ENCODE measurements around the gene SMIM35.

SMIM35 gene

GRCh38 chr11:118056806-118057205 lies 30.0 kb downstream of the SMIM35 start:
- DNase-seq, result no peak

- no peak for DNase-seq
Measured at GRCh38 chr11:118055966-118056365, 30.8 kb downstream of the SMIM35 start.

- no peak for DNase-seq
Measured at GRCh38 chr11:118054712-118055640, 31.8 kb downstream of the SMIM35 start.

- DNase-seq, result no peak
Measured at GRCh38 chr11:118052581-118053206, 34.1 kb downstream of the SMIM35 start.

- DNase-seq, result no peak
Measured at GRCh38 chr11:118051611-118052461, 34.9 kb downstream of the SMIM35 start.

- DNase-seq, result no peak
Measured at GRCh38 chr11:118051136-118051610, 35.6 kb downstream of the SMIM35 start.

GRCh38 chr11:118050208-118050891 lies 36.4 kb downstream of the SMIM35 start:
- DNase-seq, result no peak

- no peak for DNase-seq
Measured at GRCh38 chr11:118049771-118050170, 37.0 kb downstream of the SMIM35 start.

GRCh38 chr11:118048472-118049370 lies 38.0 kb downstream of the SMIM35 start:
- DNase-seq, result no peak

- DNase-seq, result no peak
Measured at GRCh38 chr11:118047749-118048148, 39.0 kb downstream of the SMIM35 start.

GRCh38 chr11:118046964-118047700 lies 39.6 kb downstream of the SMIM35 start:
- no peak for DNase-seq

GRCh38 chr11:118046051-118046963 lies 40.5 kb downstream of the SMIM35 start:
- no peak for DNase-seq

- DNase-seq, result no peak
Measured at GRCh38 chr11:118045191-118045590, 41.6 kb downstream of the SMIM35 start.

GRCh38 chr11:118042796-118043195 lies 44.0 kb downstream of the SMIM35 start:
- DNase-seq, result no peak

GRCh38 chr11:118042141-118042540 lies 44.6 kb downstream of the SMIM35 start:
- no peak for DNase-seq

GRCh38 chr11:118033443-118033842 lies 53.3 kb downstream of the SMIM35 start:
- no peak for DNase-seq

- no peak for DNase-seq
Measured at GRCh38 chr11:118028626-118029025, 58.1 kb downstream of the SMIM35 start.

GRCh38 chr11:118027694-118028093 lies 59.1 kb downstream of the SMIM35 start:
- no peak for DNase-seq

- no peak for DNase-seq
Measured at GRCh38 chr11:118021146-118021545, 65.6 kb downstream of the SMIM35 start.

GRCh38 chr11:118018401-118018800 lies 68.4 kb downstream of the SMIM35 start:
- DNase-seq, result no peak
